ENCODE data around the gene HMMR. TPM values are rescaled to one million over a fixed set of nuclear protein-coding genes. Genes with fewer than 3 reads are reported as not detected.

The HMMR gene
- total RNA-seq, 1 donor from 2014 or later: 225 TPM

- TF ChIP-seq EZH2 (IDR thresholded peaks at IDR 0.05): no peak
- no peak for TF ChIP-seq EZH2phosphoT487 (IDR thresholded peaks at IDR 0.05)
- TF ChIP-seq CTCF (IDR thresholded peaks at IDR 0.05): no peak
- Histone ChIP-seq H4K20me1 (ENCODE audit: low read depth) (no peaks in the 10 kb centered on the region), H3K9me3 (ENCODE audit: low read depth) (no peaks in the 10 kb centered on the region), H3K27ac (no peak overlapping the region), H3F3A (ENCODE audit: low read depth) (no peaks in the 10 kb centered on the region), H3K27me3 (no peaks in the 10 kb centered on the region), H3K4me2 (no peak overlapping the region), H2AFZ (replicated peaks) (no peak overlapping the region), H3K4me3 (no peak overlapping the region), H3K9ac (no peak overlapping the region), H3K36me3 (peaks cover 4% of the 10 kb centered on the region), H3K79me2 (ENCODE audit: low read depth) (no peaks in the 10 kb centered on the region), H3K4me1 (no peaks in the 10 kb centered on the region)
- Mint-ChIP-seq H3K4me1 (no peaks in the 10 kb centered on the region), H3K27me3 (ENCODE audit: insufficient read depth, low read depth) (no peaks in the 10 kb centered on the region), H3K4me3 (no peak overlapping the region), H3K36me3 (peaks cover 5% of the 10 kb centered on the region), H3K27ac (no peak overlapping the region), H3K9me3 (no peaks in the 10 kb centered on the region)
- no peak for DNase-seq (ENCODE audit: low spot score)
These were observed 35.9 kb downstream of the HMMR start for GRCh38 chr5:163496286-163496685.

GRCh38 chr5:163497315-163497714 is 36.9 kb downstream of the HMMR start:
- no peaks in the 10 kb centered on the region for H3K27me3 ChIP-seq
- no peak overlapping the region for H3K4me3 ChIP-seq
- H3K79me2 ChIP-seq (ENCODE audit: low read depth): no peaks in the 10 kb centered on the region
- no peaks in the 10 kb centered on the region for H4K20me1 ChIP-seq (ENCODE audit: low read depth)
- Mint-ChIP-seq H3K9me3 (no peaks in the 10 kb centered on the region), H3K4me1 (no peaks in the 10 kb centered on the region), H3K36me3 (peaks cover 4% of the 10 kb centered on the region), H3K27me3 (ENCODE audit: insufficient read depth, low read depth) (no peaks in the 10 kb centered on the region), H3K27ac (no peak overlapping the region), H3K4me3 (no peak overlapping the region)
- no peaks in the 10 kb centered on the region for H3K4me1 ChIP-seq
- H3K36me3 ChIP-seq: no peaks in the 10 kb centered on the region
- no peaks in the 10 kb centered on the region for H3K9me3 ChIP-seq (ENCODE audit: low read depth)
- no peak overlapping the region for H3K27ac ChIP-seq
- no peak overlapping the region for H3K9ac ChIP-seq
- no peak overlapping the region for H3K4me2 ChIP-seq
- DNase-seq (ENCODE audit: low spot score): no peak
- TF ChIP-seq CTCF (IDR thresholded peaks at IDR 0.05): no peak
- no peak for TF ChIP-seq EZH2phosphoT487 (IDR thresholded peaks at IDR 0.05)
- TF ChIP-seq EZH2 (IDR thresholded peaks at IDR 0.05): no peak
- H3F3A ChIP-seq (ENCODE audit: low read depth): no peaks in the 10 kb centered on the region
- no peak overlapping the region for H2AFZ ChIP-seq (replicated peaks)

GRCh38 chr5:163498886-163499285 is 38.5 kb downstream of the HMMR start:
- H3K9me3 ChIP-seq (ENCODE audit: low read depth): no peaks in the 10 kb centered on the region
- Mint-ChIP-seq H3K9me3 (no peaks in the 10 kb centered on the region), H3K36me3 (peaks cover 4% of the 10 kb centered on the region), H3K4me1 (peaks cover 7% of the 10 kb centered on the region), H3K4me3 (no peak overlapping the region), H3K27ac (no peak overlapping the region), H3K27me3 (ENCODE audit: insufficient read depth, low read depth) (no peaks in the 10 kb centered on the region)
- no peak overlapping the region for H3K4me3 ChIP-seq
- H3K27ac ChIP-seq: no peak overlapping the region
- no peak overlapping the region for H2AFZ ChIP-seq (replicated peaks)
- peaks cover 13% of the 10 kb centered on the region for H3K4me1 ChIP-seq
- peaks cover 13% of the 10 kb centered on the region for H3F3A ChIP-seq (ENCODE audit: low read depth)
- no peak overlapping the region for H3K4me2 ChIP-seq
- H3K79me2 ChIP-seq (ENCODE audit: low read depth): peaks cover 5% of the 10 kb centered on the region
- no peak for DNase-seq (ENCODE audit: low spot score)
- no peaks in the 10 kb centered on the region for H4K20me1 ChIP-seq (ENCODE audit: low read depth)
- H3K27me3 ChIP-seq: no peaks in the 10 kb centered on the region
- H3K9ac ChIP-seq: no peak overlapping the region
- TF ChIP-seq EZH2 (IDR thresholded peaks at IDR 0.05) (no peak), CTCF (IDR thresholded peaks at IDR 0.05) (no peak), EZH2phosphoT487 (IDR thresholded peaks at IDR 0.05) (no peak)
- no peaks in the 10 kb centered on the region for H3K36me3 ChIP-seq

Data from neural progenitor cell (in vitro differentiated cells).